Measurements from ENCODE around the gene COL19A1.
"Not testable (repeated sequence)": the region's sequence is repeated elsewhere in the genome, so short reads cannot be mapped to it uniquely, and the experiment has no call there.

The COL19A1 gene

GRCh38 chr6:69973763-69974162 lies 107.4 kb downstream of the COL19A1 start:
- DNase-seq = no peak

- DNase-seq = peak; percentile 72
These were observed 107.8 kb downstream of the COL19A1 start for GRCh38 chr6:69974193-69974592.

GRCh38 chr6:69976591-69977090 lies 110.3 kb downstream of the COL19A1 start:
- no peak for DNase-seq

- peak; percentile 17 for DNase-seq
These were observed 114.3 kb downstream of the COL19A1 start for GRCh38 chr6:69980624-69981023.

GRCh38 chr6:69984506-69984905 lies 118.2 kb downstream of the COL19A1 start:
- DNase-seq = no peak

- DNase-seq = no peak
These were observed 118.8 kb downstream of the COL19A1 start for GRCh38 chr6:69985180-69985579.

GRCh38 chr6:69987550-69987949 lies 121.2 kb downstream of the COL19A1 start:
- no peak for DNase-seq

GRCh38 chr6:69988458-69989126 lies 122.2 kb downstream of the COL19A1 start:
- no peak for DNase-seq

- no peak for DNase-seq
These were observed 127.9 kb downstream of the COL19A1 start for GRCh38 chr6:69994251-69994650.

- DNase-seq = no peak
These were observed 141.8 kb downstream of the COL19A1 start for GRCh38 chr6:70008189-70008588.

- DNase-seq = not testable (repeated sequence)
These were observed 144.0 kb downstream of the COL19A1 start for GRCh38 chr6:70010339-70010738.

- DNase-seq = not testable (repeated sequence)
These were observed 156.8 kb downstream of the COL19A1 start for GRCh38 chr6:70023201-70023600.

- DNase-seq = no peak
These were observed 161.9 kb downstream of the COL19A1 start for GRCh38 chr6:70028246-70028645.

- DNase-seq = no peak
These were observed 162.6 kb downstream of the COL19A1 start for GRCh38 chr6:70028926-70029325.

- DNase-seq = no peak
These were observed 167.4 kb downstream of the COL19A1 start for GRCh38 chr6:70033781-70034180.

GRCh38 chr6:70037445-70037844 lies 171.1 kb downstream of the COL19A1 start:
- no peak for DNase-seq

GRCh38 chr6:70040766-70041165 lies 174.4 kb downstream of the COL19A1 start:
- no peak for DNase-seq

- DNase-seq = no peak
These were observed 175.1 kb downstream of the COL19A1 start for GRCh38 chr6:70041411-70041810.

GRCh38 chr6:70045413-70045812 lies 179.1 kb downstream of the COL19A1 start:
- no peak for DNase-seq

- no peak for DNase-seq
These were observed 185.1 kb downstream of the COL19A1 start for GRCh38 chr6:70051197-70052124.

GRCh38 chr6:70059039-70059719 lies 192.8 kb downstream of the COL19A1 start:
- no peak for DNase-seq

GRCh38 chr6:70060680-70061079 lies 194.3 kb downstream of the COL19A1 start:
- no peak for DNase-seq

GRCh38 chr6:70061546-70061945 lies 195.2 kb downstream of the COL19A1 start:
- no peak for DNase-seq
